Keratinocyte (primary cell): ENCODE data around the gene RPL37A. TPM values are rescaled to one million over a fixed set of nuclear protein-coding genes. Genes with fewer than 3 reads are reported as not detected.

Source experiments
- DNase-seq: peaks from one replicate; pipeline ENCODE4 v3.0.0-alpha.2; 2011; ENCODE audit warnings: low read depth, missing footprints, low spot score
- FAIRE-seq: peaks from 2 replicates; lab custom pipeline; 2011; peaks lifted over from hg19 to GRCh38; lab: Jason Lieb, UNC
- H2AFZ ChIP-seq: 2 replicates; pipeline ENCODE4 v1.6.0; 2012; ENCODE audit warnings: low read length, control low read depth, inconsistent platforms; ENCODE audit not compliant: control insufficient read depth
- H3K27ac ChIP-seq: 2 replicates; pipeline ENCODE4 v1.5.1; 2011; ENCODE audit warnings: low read length; ENCODE audit not compliant: control insufficient read depth, insufficient read depth
- H3K27me3 ChIP-seq: 3 replicates; pipeline ENCODE4 v1.6.0; 2011; ENCODE audit warnings: low read length; ENCODE audit not compliant: control insufficient read depth, insufficient read depth; ENCODE audit errors: extremely low read depth
- H3K36me3 ChIP-seq, 2 experiments: 2 replicates in 1 of 2; 3 replicates in 1 of 2; pipeline ENCODE4 v1.5.1; 2011; ENCODE audit warnings: low read length in 2 of 2, mild to moderate bottlenecking in 1 of 2; ENCODE audit not compliant: control insufficient read depth in 2 of 2, insufficient read depth in 2 of 2; ENCODE audit errors: extremely low read depth in 1 of 2
- H3K4me1 ChIP-seq: 3 replicates; pipeline ENCODE4 v1.5.1; 2011; ENCODE audit warnings: low read length; ENCODE audit not compliant: control insufficient read depth, insufficient read depth; ENCODE audit errors: extremely low read depth
- H3K4me2 ChIP-seq: 3 replicates; pipeline ENCODE4 v1.6.0; 2011; ENCODE audit warnings: low read depth, low read length; ENCODE audit not compliant: control insufficient read depth, insufficient read depth; ENCODE audit errors: extremely low read depth
- H3K4me3 ChIP-seq, 3 experiments: fragments of 200-600 bp in 1 of 3; sonication (generic) in 1 of 3; 2 replicates in 2 of 3; 3 replicates in 1 of 3; pipeline ENCODE4 v1.5.1; 2011 to 2016; ENCODE audit warnings: low read length in 3 of 3, mild to moderate bottlenecking in 3 of 3, control low read depth in 2 of 3, inconsistent platforms in 1 of 3, low read depth in 1 of 3, mixed read lengths in 1 of 3, mixed run types in 1 of 3, moderate library complexity in 1 of 3; ENCODE audit not compliant: control insufficient read depth in 2 of 3, insufficient read depth in 2 of 3; ENCODE audit errors: extremely low read depth in 1 of 3
- H3K79me2 ChIP-seq: 2 replicates; pipeline ENCODE4 v1.6.0; 2012; ENCODE audit warnings: low read length; ENCODE audit not compliant: control insufficient read depth, insufficient read depth
- H3K9ac ChIP-seq: 3 replicates; pipeline ENCODE4 v1.6.0; 2011; ENCODE audit warnings: low read length; ENCODE audit not compliant: control insufficient read depth, insufficient read depth; ENCODE audit errors: extremely low read depth
- H3K9me1 ChIP-seq: 3 replicates; pipeline ENCODE4 v1.6.0; 2011; ENCODE audit warnings: low read length; ENCODE audit not compliant: control insufficient read depth, insufficient read depth; ENCODE audit errors: extremely low read depth
- H3K9me3 ChIP-seq: 2 replicates; pipeline ENCODE4 v1.5.1; 2012; ENCODE audit warnings: low read depth, low read length; ENCODE audit not compliant: control insufficient read depth
- H4K20me1 ChIP-seq: 3 replicates; pipeline ENCODE4 v1.6.0; 2011; ENCODE audit warnings: low read length; ENCODE audit not compliant: control insufficient read depth, insufficient read depth; ENCODE audit errors: extremely low read depth
- CTCF ChIP-seq, 3 experiments: IDR thresholded peaks in 1 of 3; conservative IDR thresholded peaks in 1 of 3; optimal IDR thresholded peaks in 1 of 3; 2 replicates in 2 of 3; 3 replicates in 1 of 3; pipeline versions ENCODE3 to v1.5.1; 2011; ENCODE audit warnings: low read length in 3 of 3, mild to moderate bottlenecking in 3 of 3, moderate library complexity in 2 of 3, control low read depth in 1 of 3, inconsistent platforms in 1 of 3; ENCODE audit not compliant: insufficient read depth in 2 of 3; ENCODE audit errors: extremely low read depth in 1 of 3
- EZH2 ChIP-seq: IDR thresholded peaks from one replicate; pipeline ENCODE4 v1.6.1; 2012; ENCODE audit warnings: inconsistent platforms, mild to moderate bottlenecking, low read length, moderate library complexity
- dilution Hi-C: fragments of 300-500 bp; cut with MboI; formaldehyde crosslinking; loops from one replicate; pipeline ENCODE4 v1.7.0; 2020; ENCODE audit warnings: low sequenced_read_pairs; ENCODE audit not compliant: extremely low pct_ligation_motif_present
- polyA plus RNA-seq, 5 experiments: library from polyadenylated mRNA; depleted of rRNA in 3 of 5; stranded (reverse) in 3 of 5; stranded (forward) in 1 of 5; unstranded in 1 of 5; fragments of >200 nt; gene quantifications; 1 replicate in 1 of 5; 2 replicates in 3 of 5; 3 replicates in 1 of 5; pipeline versions ENCODE4 v1.2.1 to v1.2.3, GENCODE V29; 2011 to 2012; ENCODE audit warnings: missing spikeins in 2 of 5, low read depth in 1 of 5, low replicate concordance in 1 of 5

Gene RPL37A
- polyA plus RNA-seq, 1 donor (not counting 4 experiments of a cell fraction or from before 2014, with no cell fraction given): 4,257 TPM

- TF ChIP-seq CTCF (optimal IDR thresholded peaks at IDR 0.05 in 1 of 3, IDR thresholded peaks at IDR 0.05 in 1 of 3, conservative IDR thresholded peaks at IDR 0.05 in 1 of 3; ENCODE audit: extremely low read depth in 1 of 3, insufficient read depth in 2 of 3, low read length in 3 of 3) (no peak), EZH2 (no peak)
- Histone ChIP-seq H2AFZ (no peak overlapping the region), H3K27ac (peak overlapping the region; percentile 47), H3K36me3 (no peaks in the 10 kb centered on the region), H3K79me2 (no peaks in the 10 kb centered on the region), H3K27me3 (no peaks in the 10 kb centered on the region), H3K4me2 (peak overlapping the region; percentile 65), H3K9ac (no peak overlapping the region), H3K4me1 (peaks cover 36% of the 10 kb centered on the region), H3K9me3 (no peaks in the 10 kb centered on the region), H3K4me3 (no peak overlapping the region), H3K9me1 (no peaks in the 10 kb centered on the region), H4K20me1 (no peaks in the 10 kb centered on the region)
- DNase-seq (no peak), FAIRE-seq (no peak)
- dilution Hi-C loops: no loop called here
Measured at GRCh38 chr2:216540920-216541319, 42.3 kb downstream of the RPL37A start.

- Histone ChIP-seq H3K27ac (no peak overlapping the region), H3K4me3 (no peak overlapping the region), H3K4me1 (peaks cover 36% of the 10 kb centered on the region), H3K27me3 (no peaks in the 10 kb centered on the region), H3K9ac (no peak overlapping the region), H3K9me3 (no peaks in the 10 kb centered on the region), H3K79me2 (no peaks in the 10 kb centered on the region), H3K36me3 (no peaks in the 10 kb centered on the region), H3K9me1 (no peaks in the 10 kb centered on the region), H2AFZ (no peak overlapping the region), H4K20me1 (no peaks in the 10 kb centered on the region), H3K4me2 (no peak overlapping the region)
- TF ChIP-seq CTCF (optimal IDR thresholded peaks at IDR 0.05 in 1 of 3, IDR thresholded peaks at IDR 0.05 in 1 of 3, conservative IDR thresholded peaks at IDR 0.05 in 1 of 3; ENCODE audit: extremely low read depth in 1 of 3, insufficient read depth in 2 of 3, low read length in 3 of 3): no peak
- TF ChIP-seq EZH2: no peak
- FAIRE-seq (peak; percentile 26), DNase-seq (no peak)
- dilution Hi-C loops: no loop called here
Measured at GRCh38 chr2:216541505-216541904, 42.9 kb downstream of the RPL37A start.
